Neural cell (in vitro differentiated cells): ENCODE measurements around the gene FIGLA.

Experiments
- EP300 ChIP-seq: fragments of 450-650 bp; conservative IDR thresholded peaks from 2 replicates; pipeline ENCODE4 v1.6.1; 2014; ENCODE audit warnings: antibody characterized with exemption, mild to moderate bottlenecking, moderate library complexity; ENCODE audit not compliant: poor library complexity, severe bottlenecking
- EZH2 ChIP-seq: fragments of 200-600, 300-800 bp; shearing (Covaris generic), sonication (generic); IDR thresholded peaks from 2 replicates; pipeline ENCODE4 v1.6.1; 2014; ENCODE audit warnings: antibody characterized with exemption, low read length, borderline replicate concordance, mild to moderate bottlenecking; ENCODE audit not compliant: insufficient read depth, poor library complexity, severe bottlenecking
- MXI1 ChIP-seq: fragments of 450-650 bp; conservative IDR thresholded peaks from 2 replicates; pipeline ENCODE4 v1.6.1; 2014; ENCODE audit warnings: antibody characterized with exemption, mild to moderate bottlenecking; ENCODE audit not compliant: poor library complexity, severe bottlenecking
- POLR2AphosphoS5 ChIP-seq: IDR thresholded peaks from 2 replicates; pipeline ENCODE4 v1.6.1; 2012
- RAD21 ChIP-seq: fragments of 450-650 bp; conservative IDR thresholded peaks from 2 replicates; pipeline ENCODE4 v1.6.1; 2014; ENCODE audit warnings: antibody characterized with exemption, mild to moderate bottlenecking, moderate library complexity
- SMC3 ChIP-seq: fragments of 450-650 bp; conservative IDR thresholded peaks from 2 replicates; pipeline ENCODE4 v1.6.1; 2014; ENCODE audit warnings: antibody characterized with exemption, mild to moderate bottlenecking, moderate library complexity; ENCODE audit not compliant: poor library complexity
- TF ChIP-seq, protein P1 (sequence below): fragments of 450-650 bp; IDR thresholded peaks from 2 replicates; pipeline ENCODE4 v1.5.1; 2014; ENCODE audit warnings: antibody characterized with exemption, mild to moderate bottlenecking, moderate library complexity; ENCODE audit not compliant: poor library complexity, severe bottlenecking

DNA sequence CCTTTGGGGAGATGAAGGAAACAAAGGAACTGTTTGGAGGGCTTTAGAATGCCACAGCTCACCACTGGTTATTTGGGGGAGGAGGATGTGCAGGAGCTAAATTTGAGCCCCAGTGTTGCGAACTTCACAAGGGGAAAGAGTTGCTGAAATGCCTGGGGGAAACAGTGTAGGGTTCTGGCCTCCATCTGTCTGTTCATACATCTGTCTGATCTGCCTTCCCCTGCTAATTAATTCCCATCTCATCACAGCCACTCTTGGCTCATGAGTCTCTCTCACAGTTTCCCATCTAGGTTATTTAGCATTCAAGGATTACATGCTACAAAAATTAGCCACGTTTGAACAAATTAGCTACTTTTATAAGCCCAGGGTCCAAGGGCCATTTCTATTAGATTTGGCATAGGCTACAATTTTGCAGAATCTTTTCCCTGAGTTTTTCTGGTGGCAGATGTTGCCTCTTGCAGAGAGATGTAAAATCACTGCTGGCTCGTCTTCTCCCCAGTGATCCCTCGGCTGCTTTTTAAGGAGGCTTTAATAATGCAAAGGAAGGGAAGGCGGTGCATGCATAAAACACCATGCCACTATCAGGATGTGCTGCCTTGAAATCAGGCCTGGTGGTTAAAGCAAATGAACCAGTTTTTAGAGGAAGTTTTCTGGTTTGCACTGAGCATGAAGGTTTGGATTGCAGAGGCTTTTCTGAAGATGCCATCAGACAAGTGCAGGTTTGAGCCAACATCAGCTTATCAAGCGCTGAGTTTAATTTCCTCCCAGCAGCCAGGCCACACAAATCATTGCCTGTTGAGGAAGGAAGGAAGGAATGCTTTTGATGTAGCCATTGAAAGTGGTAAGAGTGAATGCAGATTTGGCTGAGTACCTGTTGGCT is 57.4 kb downstream of the FIGLA start:
- TF ChIP-seq, protein P1, sequence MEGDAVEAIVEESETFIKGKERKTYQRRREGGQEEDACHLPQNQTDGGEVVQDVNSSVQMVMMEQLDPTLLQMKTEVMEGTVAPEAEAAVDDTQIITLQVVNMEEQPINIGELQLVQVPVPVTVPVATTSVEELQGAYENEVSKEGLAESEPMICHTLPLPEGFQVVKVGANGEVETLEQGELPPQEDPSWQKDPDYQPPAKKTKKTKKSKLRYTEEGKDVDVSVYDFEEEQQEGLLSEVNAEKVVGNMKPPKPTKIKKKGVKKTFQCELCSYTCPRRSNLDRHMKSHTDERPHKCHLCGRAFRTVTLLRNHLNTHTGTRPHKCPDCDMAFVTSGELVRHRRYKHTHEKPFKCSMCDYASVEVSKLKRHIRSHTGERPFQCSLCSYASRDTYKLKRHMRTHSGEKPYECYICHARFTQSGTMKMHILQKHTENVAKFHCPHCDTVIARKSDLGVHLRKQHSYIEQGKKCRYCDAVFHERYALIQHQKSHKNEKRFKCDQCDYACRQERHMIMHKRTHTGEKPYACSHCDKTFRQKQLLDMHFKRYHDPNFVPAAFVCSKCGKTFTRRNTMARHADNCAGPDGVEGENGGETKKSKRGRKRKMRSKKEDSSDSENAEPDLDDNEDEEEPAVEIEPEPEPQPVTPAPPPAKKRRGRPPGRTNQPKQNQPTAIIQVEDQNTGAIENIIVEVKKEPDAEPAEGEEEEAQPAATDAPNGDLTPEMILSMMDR = no peak
- TF ChIP-seq POLR2AphosphoS5 (no peak), EZH2 (no peak), RAD21 (no peak), EP300 (no peak), SMC3 (no peak), MXI1 (no peak)
